GM23248 (cell line): ENCODE data around the gene MGMT.

Source experiments
- EZH2 ChIP-seq: fragments of 200-600 bp; sonication (generic); IDR thresholded peaks from 2 replicates; pipeline ENCODE4 v1.6.1; 2018; ENCODE audit warnings: antibody characterized with exemption, mild to moderate bottlenecking; ENCODE audit not compliant: insufficient read depth, poor library complexity, severe bottlenecking
- EZH2phosphoT487 ChIP-seq: fragments of 200-600 bp; sonication (generic); IDR thresholded peaks from 2 replicates; pipeline ENCODE4 v1.6.1; 2018; ENCODE audit warnings: antibody characterized with exemption, moderate library complexity, mild to moderate bottlenecking, low read depth; ENCODE audit not compliant: insufficient read depth

DNA sequence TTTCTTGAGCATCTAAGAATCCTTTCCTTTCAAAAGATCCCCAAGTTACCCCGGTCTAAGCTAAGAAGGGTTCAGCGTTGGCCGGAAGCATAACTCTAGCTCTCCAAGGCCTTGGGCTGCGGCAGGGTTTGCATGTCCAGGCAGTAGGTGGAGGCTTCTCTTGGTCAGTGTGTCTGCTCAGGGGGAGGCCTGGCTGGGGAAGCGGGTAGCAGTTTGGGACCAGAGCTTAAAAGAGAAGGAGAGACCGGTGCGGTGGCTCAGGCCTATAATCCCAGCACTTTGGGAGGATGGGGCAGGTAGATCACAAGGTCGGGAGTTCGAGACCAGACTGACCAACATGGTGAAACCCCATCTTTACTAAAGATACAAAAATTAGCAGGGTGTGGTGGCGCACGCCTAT is 226.3 kb downstream of the MGMT start:
- TF ChIP-seq EZH2phosphoT487, result no peak
- TF ChIP-seq EZH2, result no peak
